Right lobe of liver (tissue), 6 donors: ENCODE data around the gene SARS2. TPM values are rescaled to one million over a fixed set of nuclear protein-coding genes. Genes with fewer than 3 reads are reported as not detected.
A peak's percentile ranks its signal among the peaks of the same experiment; 100 is the strongest.
"Not testable (repeated sequence)": the region's sequence is repeated elsewhere in the genome, so short reads cannot be mapped to it uniquely, and the experiment has no call there.

ENCODE experiments used
- ATAC-seq, 4 donors: fragments of 200-7000 bp; cut with Tn5 transposase; one replicate each; pipeline ENCODE4 v1.9.1; 2020; ENCODE audit warnings: mild to moderate bottlenecking in 4 of 4, moderate library complexity in 4 of 4
- DNase-seq, 3 donors: peaks; one replicate each; pipeline ENCODE4 v3.0.0-alpha.2; 2020
- H3K27ac ChIP-seq, 3 donors: fragments of 200-600 bp; one replicate each; pipeline ENCODE4 v1.8.0; 2022
- H3K27me3 ChIP-seq, 2 donors: fragments of 200-600 bp; one replicate each; pipeline ENCODE4 v1.8.0; 2022
- H3K36me3 ChIP-seq, 4 donors: fragments of 200-600 bp; sonication (generic) in 1 of 4; one replicate each; pipeline versions ENCODE4 v1.5.1 to v1.8.0; 2017 to 2022; ENCODE audit warnings: control low read depth in 1 of 4
- H3K4me1 ChIP-seq, 4 donors: fragments of 200-600 bp; sonication (generic) in 1 of 4; one replicate each; pipeline versions ENCODE4 v1.5.1 to v1.8.0; 2017 to 2022; ENCODE audit warnings: control low read depth in 1 of 4
- H3K4me3 ChIP-seq, 3 donors: fragments of 200-600 bp; one replicate each; pipeline ENCODE4 v1.8.0; 2022
- H3K9me3 ChIP-seq, 4 donors: fragments of 200-600 bp; sonication (generic) in 1 of 4; one replicate each; pipeline versions ENCODE4 v1.5.1 to v1.8.0; 2017 to 2022; ENCODE audit warnings: control low read depth in 1 of 4
- CTCF ChIP-seq, 4 donors: fragments of 200-600 bp in 3 of 4; fragments of 450-650 bp in 1 of 4; IDR thresholded peaks; one replicate each; pipeline versions ENCODE4 v1.5.1 to v1.8.0; 2016 to 2022; ENCODE audit warnings: antibody characterized with exemption in 4 of 4, mild to moderate bottlenecking in 2 of 4
- POLR2A ChIP-seq: fragments of 450-650 bp; IDR thresholded peaks from one replicate; pipeline ENCODE4 v1.6.1; 2017; ENCODE audit warnings: antibody characterized with exemption, mild to moderate bottlenecking
- WGBS: methylation state at CpG from one replicate; pipeline ENCODE4 v1.1.6; 2018; ENCODE audit warnings: low coverage, low lambda C conversion rate; ENCODE audit not compliant: insufficient coverage; ENCODE audit errors: missing lambda C conversion rate; 5-methylcytosine and 5-hydroxymethylcytosine counted together
- intact Hi-C, 2 donors: fragments of 100-400 bp; cut with DNase I; formaldehyde crosslinking; loops; one replicate each; pipeline versions ENCODE4 v1.11.2 to v1.14.1; 2022
- total RNA-seq, 6 experiments: library from RNA; depleted of rRNA in 2 of 6; stranded (reverse); fragments of >200 nt in 2 of 6; fragmentation: NEBNext Ultra II Directional in 3 of 6; extraction: Animal tissue kit (Norgen Biotek cat#: 25700) in 3 of 6; gene quantifications; one replicate each; pipeline versions ENCODE4 v1.1.0 to v1.2.4, GENCODE V29; 2016 to 2023
- donor health status: DM: no; HTN: yes; CAD: no.
- donor health status: DM: no; HTN: no; CAD: no.
- donor health status: DM: no; HTN: no; CAD: no.
- donor health status: DM: no; HTN: yes; CAD: no.
- donor health status: DM: no; HTN: yes; CAD: no.

SARS2 gene
- total RNA-seq, 6 experiments from 2014 or later = 10.6 to 26.5 (median 18.7) TPM

GRCh38 chr19:38970664-38971532 is 40.3 kb upstream of the SARS2 start:
- no peak for ATAC-seq
- TF ChIP-seq CTCF (IDR thresholded peaks at IDR 0.05) (no peak), POLR2A (no peak)
- 61% methylated on average over 11 of the region's 12 CpGs for WGBS
- peaks cover 0 to 9% (median 3%) of the 10 kb centered on the region in 4 donors for H3K4me1 ChIP-seq
- intact Hi-C loops = no loop called here
- H3K36me3 ChIP-seq = peaks cover 0 to 6% (median 2%) of the 10 kb centered on the region in 4 donors
- H3K27me3 ChIP-seq = no peaks in the 10 kb centered on the region
- H3K27ac ChIP-seq = no peak overlapping the region
- no peak for DNase-seq
- no peaks in the 10 kb centered on the region for H3K9me3 ChIP-seq
- H3K4me3 ChIP-seq = no peak overlapping the region

GRCh38 chr19:38966149-38966548 is 35.6 kb upstream of the SARS2 start:
- H3K4me1 ChIP-seq, intact Hi-C loops, H3K9me3 ChIP-seq, H3K4me3 ChIP-seq, H3K27ac ChIP-seq, DNase-seq, H3K27me3 ChIP-seq, ATAC-seq, H3K36me3 ChIP-seq: not testable (repeated sequence)
- WGBS = 96% methylated on average over 5 of the region's 5 CpGs

GRCh38 chr19:38964738-38965137 is 34.2 kb upstream of the SARS2 start:
- intact Hi-C loops = loop anchor here in 1 of 2 donors (5.0 kb wide), 1 partner anchor 73 kb away; no protein-coding TSS in a partner anchor
- ATAC-seq = no peak
- no peak overlapping the region for H3K4me3 ChIP-seq
- DNase-seq = no peak
- TF ChIP-seq POLR2A (no peak), CTCF (IDR thresholded peaks at IDR 0.05) (no peak)
- H3K9me3 ChIP-seq = no peaks in the 10 kb centered on the region
- no peak overlapping the region for H3K27ac ChIP-seq
- 77% methylated on average over 2 of the region's 2 CpGs for WGBS
- peaks cover 0 to 6% (median 2%) of the 10 kb centered on the region in 4 donors for H3K36me3 ChIP-seq
- H3K4me1 ChIP-seq = no peaks in the 10 kb centered on the region
- H3K27me3 ChIP-seq = no peaks in the 10 kb centered on the region

- no peak for TF ChIP-seq CTCF (IDR thresholded peaks at IDR 0.05)
- no peak for TF ChIP-seq POLR2A
- H3K4me1 ChIP-seq = no peaks in the 10 kb centered on the region
- H3K27ac ChIP-seq = no peak overlapping the region
- intact Hi-C loops = loop anchor here in 1 of 2 donors (5.0 kb wide), 1 partner anchor 78 kb away; no protein-coding TSS in a partner anchor
- DNase-seq (no peak), ATAC-seq (peak in 1 of 4 donors; percentile 15)
- WGBS = 67% methylated on average over 5 of the region's 5 CpGs
- no peaks in the 10 kb centered on the region for H3K36me3 ChIP-seq
- no peaks in the 10 kb centered on the region for H3K27me3 ChIP-seq
- no peak overlapping the region for H3K4me3 ChIP-seq
- no peaks in the 10 kb centered on the region for H3K9me3 ChIP-seq
Observed at GRCh38 chr19:38959618-38960017, 29.1 kb upstream of the SARS2 start.

- Histone ChIP-seq H3K4me1 (peaks cover 0 to 1% (median under 1%) of the 10 kb centered on the region in 4 donors), H3K27me3 (no peaks in the 10 kb centered on the region), H3K9me3 (no peaks in the 10 kb centered on the region), H3K36me3 (no peaks in the 10 kb centered on the region), H3K27ac (no peak overlapping the region), H3K4me3 (no peak overlapping the region)
- DNase-seq (no peak), ATAC-seq (no peak)
- intact Hi-C loops = no loop called here
- 100% methylated on average over 1 of the region's 2 CpGs for WGBS
- TF ChIP-seq CTCF (IDR thresholded peaks at IDR 0.05) = no peak
- TF ChIP-seq POLR2A = no peak
Observed at GRCh38 chr19:38958301-38958700, 27.7 kb upstream of the SARS2 start.
